ENCODE results near the gene BIRC2.

DNA sequence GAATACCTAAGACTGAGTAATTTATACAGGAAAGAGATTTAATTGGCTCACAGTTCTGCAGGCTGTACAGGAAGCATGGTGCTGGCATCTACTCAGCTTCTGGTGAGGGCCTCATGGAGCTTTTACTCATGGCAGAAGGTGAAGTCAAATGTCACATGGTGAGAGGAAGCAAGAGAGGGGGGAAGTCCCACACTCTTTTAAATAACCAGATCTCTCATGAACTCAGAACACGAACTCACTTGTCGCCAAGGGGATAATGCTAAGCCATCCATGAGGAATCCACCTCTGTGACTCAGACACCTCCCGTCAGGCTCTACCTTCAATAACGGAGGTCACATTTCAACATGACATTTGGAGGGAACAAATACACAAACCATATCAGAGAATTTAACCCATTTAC is 42.2 kb downstream of the BIRC2 start:
- TF ChIP-seq, protein P1, sequence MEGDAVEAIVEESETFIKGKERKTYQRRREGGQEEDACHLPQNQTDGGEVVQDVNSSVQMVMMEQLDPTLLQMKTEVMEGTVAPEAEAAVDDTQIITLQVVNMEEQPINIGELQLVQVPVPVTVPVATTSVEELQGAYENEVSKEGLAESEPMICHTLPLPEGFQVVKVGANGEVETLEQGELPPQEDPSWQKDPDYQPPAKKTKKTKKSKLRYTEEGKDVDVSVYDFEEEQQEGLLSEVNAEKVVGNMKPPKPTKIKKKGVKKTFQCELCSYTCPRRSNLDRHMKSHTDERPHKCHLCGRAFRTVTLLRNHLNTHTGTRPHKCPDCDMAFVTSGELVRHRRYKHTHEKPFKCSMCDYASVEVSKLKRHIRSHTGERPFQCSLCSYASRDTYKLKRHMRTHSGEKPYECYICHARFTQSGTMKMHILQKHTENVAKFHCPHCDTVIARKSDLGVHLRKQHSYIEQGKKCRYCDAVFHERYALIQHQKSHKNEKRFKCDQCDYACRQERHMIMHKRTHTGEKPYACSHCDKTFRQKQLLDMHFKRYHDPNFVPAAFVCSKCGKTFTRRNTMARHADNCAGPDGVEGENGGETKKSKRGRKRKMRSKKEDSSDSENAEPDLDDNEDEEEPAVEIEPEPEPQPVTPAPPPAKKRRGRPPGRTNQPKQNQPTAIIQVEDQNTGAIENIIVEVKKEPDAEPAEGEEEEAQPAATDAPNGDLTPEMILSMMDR (IDR thresholded peaks at IDR 0.05) = no peak
- TF ChIP-seq POLR2A (IDR thresholded peaks at IDR 0.05) = no peak
